SHP77 treated with DMSO at 0.1 percent for 48 hours (cell line): ENCODE data around the gene GABRQ.
"Not testable (repeated sequence)": the region's sequence is repeated elsewhere in the genome, so short reads cannot be mapped to it uniquely, and the experiment has no call there.

ENCODE experiments used
- DNase-seq: peaks from one replicate; lab custom pipeline; 2025; lab: John Stamatoyannopoulos, UW

The GABRQ gene

DNA sequence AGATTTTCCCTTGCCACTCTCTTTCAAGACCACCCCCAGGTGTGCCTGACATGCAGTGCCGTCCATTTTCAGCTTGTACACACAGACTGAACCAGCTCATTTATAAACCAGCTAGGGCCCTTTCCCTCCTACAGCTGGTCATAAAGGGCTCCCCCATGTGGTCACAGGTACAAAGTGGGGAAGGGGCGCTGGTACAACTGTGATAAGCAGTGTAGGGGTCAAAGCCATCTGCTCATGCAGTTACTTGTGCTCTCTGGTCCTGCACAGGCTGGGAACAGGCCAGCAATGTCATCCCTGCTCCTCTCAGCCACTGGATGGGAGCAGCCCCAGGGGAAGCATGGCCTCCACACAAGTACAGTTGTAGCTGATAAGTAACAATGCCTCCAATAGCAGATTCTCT, 20.6 kb downstream of the GABRQ start:
- no peak for DNase-seq

DNA sequence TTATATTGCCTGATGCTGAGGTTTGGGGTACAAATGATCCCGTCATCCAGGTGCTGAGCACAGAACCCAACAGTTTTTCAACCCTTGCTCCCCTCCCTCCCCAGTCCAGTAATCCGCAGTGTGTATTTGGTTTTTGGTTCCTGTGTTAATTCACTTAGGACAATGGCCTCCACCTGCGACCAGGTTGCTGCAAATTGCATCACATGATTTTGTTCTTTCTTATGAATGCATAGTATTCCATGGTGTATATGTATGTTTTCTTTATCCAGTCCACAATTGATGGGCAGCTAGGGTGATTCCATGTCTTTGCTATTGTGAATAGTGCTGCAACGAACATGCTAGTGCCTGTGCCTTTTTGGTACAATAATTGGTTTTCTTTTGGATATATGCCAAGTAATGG, 25.4 kb downstream of the GABRQ start:
- no peak for DNase-seq

GRCh38 chrX:152674135-152674534, 36.4 kb downstream of the GABRQ start:
- DNase-seq, result no peak

- not testable (repeated sequence) for DNase-seq
Measured at GRCh38 chrX:152674652-152675051, 37.0 kb downstream of the GABRQ start.

DNA sequence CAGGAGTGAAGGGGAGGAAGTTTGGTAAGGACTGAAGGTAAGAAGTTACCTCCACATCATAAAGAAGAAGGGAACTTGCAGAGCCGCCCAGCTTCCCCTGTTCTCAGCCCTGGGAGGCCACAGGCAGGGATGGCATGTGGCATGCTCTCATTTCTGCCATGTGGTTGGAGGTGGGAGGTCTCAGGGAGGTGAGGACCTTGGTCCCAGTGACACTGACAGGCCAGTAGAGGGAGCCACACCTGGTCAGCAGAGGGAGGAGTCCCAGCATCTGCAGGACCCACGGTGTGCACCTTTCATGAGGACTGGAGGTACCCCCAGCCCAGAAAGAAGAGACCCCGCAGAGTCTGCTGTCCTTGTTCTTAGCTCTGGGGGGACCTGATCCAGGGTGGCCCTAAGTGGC, 43.3 kb downstream of the GABRQ start:
- DNase-seq, result not testable (repeated sequence)

GRCh38 chrX:152697952-152698931, 60.5 kb downstream of the GABRQ start, which contains the start of gene MAGEA3:
TSS of gene MAGEA3 (plus strand) at chrX:152698794. CDS start at chrX:152700833, 2,039 bp downstream.
- not testable (repeated sequence) for DNase-seq

DNA sequence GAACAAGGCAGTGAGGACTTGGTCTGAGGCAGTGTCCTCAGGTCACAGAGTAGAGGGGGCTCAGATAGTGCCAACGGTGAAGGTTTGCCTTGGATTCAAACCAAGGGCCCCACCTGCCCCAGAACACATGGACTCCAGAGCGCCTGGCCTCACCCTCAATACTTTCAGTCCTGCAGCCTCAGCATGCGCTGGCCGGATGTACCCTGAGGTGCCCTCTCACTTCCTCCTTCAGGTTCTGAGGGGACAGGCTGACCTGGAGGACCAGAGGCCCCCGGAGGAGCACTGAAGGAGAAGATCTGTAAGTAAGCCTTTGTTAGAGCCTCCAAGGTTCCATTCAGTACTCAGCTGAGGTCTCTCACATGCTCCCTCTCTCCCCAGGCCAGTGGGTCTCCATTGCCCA, 62.7 kb downstream of the GABRQ start:
- DNase-seq, result not testable (repeated sequence)

DNA sequence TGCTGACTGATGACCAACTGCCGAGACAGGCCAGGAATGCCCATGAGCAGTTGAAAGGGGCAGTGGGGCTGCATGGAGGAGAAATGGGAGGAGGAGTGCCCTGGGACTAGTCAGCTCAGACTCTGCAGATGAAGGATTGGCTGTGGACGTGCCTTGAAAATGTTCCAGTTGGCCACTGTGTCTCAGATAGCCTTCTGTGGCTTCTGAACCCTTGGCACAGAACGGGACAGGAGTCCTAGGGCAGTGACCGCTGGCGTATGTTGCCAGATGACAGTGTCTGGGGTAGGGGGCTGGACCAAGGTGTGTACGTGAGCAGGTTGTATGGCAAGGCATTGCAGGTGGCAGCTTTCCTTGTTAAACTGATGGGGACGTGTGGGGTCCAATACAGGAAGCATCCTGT, 68.8 kb downstream of the GABRQ start:
- DNase-seq, result not testable (repeated sequence)
